HL-60 (cell line): ENCODE data around the gene EXOC4.

Source experiments
- POLR2AphosphoS5 ChIP-seq: IDR thresholded peaks from 2 replicates; pipeline ENCODE4 v1.6.1; 2012; ENCODE audit warnings: low read depth
- TF ChIP-seq, protein P1 (sequence below): IDR thresholded peaks from one replicate; pipeline ENCODE4 v1.5.1; 2011; ENCODE audit warnings: low read length, control low read depth, inconsistent platforms; ENCODE audit not compliant: insufficient read depth
- TF ChIP-seq, protein P2 (sequence below): IDR thresholded peaks from 2 replicates; pipeline ENCODE4 v1.6.1; 2012; ENCODE audit warnings: low read depth; ENCODE audit not compliant: insufficient replicate concordance

DNA sequence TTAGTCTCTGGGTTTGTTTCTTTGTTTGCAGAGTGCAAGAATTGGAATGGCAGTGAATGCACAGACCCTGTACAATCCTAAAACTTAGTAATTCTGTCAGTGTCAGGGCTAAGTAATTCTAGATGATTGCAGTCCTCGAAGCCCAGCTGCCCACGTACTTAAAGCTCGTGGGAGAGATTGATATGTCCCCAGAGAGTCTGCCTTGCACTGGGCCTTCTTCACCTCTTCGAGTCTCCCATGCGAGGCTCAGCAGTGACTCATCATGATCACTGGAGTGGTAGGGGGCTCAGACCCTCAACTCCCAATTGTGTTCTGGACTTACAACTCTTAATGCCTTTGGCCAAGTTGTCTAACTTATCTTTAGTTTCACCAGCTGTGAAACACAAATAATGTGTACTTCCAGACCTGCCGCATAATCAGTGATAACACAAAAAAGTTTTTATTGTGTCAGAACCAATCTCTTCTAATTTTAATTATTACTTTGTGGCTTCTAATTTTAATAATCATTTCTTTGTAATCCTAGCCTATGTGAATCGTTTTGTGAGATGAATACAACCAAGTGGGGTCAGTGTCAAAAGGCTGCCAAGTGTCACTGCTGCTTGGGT is 528.7 kb downstream of the EXOC4 start:
- TF ChIP-seq, protein P1, sequence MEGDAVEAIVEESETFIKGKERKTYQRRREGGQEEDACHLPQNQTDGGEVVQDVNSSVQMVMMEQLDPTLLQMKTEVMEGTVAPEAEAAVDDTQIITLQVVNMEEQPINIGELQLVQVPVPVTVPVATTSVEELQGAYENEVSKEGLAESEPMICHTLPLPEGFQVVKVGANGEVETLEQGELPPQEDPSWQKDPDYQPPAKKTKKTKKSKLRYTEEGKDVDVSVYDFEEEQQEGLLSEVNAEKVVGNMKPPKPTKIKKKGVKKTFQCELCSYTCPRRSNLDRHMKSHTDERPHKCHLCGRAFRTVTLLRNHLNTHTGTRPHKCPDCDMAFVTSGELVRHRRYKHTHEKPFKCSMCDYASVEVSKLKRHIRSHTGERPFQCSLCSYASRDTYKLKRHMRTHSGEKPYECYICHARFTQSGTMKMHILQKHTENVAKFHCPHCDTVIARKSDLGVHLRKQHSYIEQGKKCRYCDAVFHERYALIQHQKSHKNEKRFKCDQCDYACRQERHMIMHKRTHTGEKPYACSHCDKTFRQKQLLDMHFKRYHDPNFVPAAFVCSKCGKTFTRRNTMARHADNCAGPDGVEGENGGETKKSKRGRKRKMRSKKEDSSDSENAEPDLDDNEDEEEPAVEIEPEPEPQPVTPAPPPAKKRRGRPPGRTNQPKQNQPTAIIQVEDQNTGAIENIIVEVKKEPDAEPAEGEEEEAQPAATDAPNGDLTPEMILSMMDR: no peak
- TF ChIP-seq POLR2AphosphoS5: no peak
- TF ChIP-seq, protein P2, sequence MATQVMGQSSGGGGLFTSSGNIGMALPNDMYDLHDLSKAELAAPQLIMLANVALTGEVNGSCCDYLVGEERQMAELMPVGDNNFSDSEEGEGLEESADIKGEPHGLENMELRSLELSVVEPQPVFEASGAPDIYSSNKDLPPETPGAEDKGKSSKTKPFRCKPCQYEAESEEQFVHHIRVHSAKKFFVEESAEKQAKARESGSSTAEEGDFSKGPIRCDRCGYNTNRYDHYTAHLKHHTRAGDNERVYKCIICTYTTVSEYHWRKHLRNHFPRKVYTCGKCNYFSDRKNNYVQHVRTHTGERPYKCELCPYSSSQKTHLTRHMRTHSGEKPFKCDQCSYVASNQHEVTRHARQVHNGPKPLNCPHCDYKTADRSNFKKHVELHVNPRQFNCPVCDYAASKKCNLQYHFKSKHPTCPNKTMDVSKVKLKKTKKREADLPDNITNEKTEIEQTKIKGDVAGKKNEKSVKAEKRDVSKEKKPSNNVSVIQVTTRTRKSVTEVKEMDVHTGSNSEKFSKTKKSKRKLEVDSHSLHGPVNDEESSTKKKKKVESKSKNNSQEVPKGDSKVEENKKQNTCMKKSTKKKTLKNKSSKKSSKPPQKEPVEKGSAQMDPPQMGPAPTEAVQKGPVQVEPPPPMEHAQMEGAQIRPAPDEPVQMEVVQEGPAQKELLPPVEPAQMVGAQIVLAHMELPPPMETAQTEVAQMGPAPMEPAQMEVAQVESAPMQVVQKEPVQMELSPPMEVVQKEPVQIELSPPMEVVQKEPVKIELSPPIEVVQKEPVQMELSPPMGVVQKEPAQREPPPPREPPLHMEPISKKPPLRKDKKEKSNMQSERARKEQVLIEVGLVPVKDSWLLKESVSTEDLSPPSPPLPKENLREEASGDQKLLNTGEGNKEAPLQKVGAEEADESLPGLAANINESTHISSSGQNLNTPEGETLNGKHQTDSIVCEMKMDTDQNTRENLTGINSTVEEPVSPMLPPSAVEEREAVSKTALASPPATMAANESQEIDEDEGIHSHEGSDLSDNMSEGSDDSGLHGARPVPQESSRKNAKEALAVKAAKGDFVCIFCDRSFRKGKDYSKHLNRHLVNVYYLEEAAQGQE: no peak
